Activated CD8-positive, alpha-beta memory T cell treated with anti-CD3 and anti-CD28 coated beads for 1 hour (primary cell): ENCODE data around the gene CPEB4.

ENCODE experiments used
- DNase-seq, 2 donors: peaks; one replicate each; pipeline ENCODE4 v3.0.0-alpha.2; 2020; ENCODE audit warnings: low read depth in 1 of 2; ENCODE audit errors: extremely low read depth in 1 of 2

Gene CPEB4

DNA sequence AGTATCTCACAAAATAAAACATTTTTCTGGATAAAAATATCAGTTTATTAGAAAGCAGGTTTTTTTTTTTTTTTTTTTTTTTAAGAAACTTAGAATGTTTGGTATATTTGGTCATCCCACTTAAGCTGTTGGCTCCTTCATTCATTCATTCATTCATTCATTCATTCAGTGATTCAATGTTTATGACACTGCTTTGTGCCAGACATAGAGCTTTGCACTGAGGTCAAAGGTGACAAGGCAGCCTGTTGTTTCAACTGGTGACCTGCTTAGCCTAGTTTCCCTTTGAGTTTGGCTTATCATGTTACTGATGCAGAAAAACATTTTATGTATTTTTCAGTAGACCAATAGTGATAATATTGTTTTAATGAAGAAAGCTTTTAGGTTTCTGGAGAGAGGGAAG lies 23.5 kb downstream of the CPEB4 start:
- DNase-seq: no peak

DNA sequence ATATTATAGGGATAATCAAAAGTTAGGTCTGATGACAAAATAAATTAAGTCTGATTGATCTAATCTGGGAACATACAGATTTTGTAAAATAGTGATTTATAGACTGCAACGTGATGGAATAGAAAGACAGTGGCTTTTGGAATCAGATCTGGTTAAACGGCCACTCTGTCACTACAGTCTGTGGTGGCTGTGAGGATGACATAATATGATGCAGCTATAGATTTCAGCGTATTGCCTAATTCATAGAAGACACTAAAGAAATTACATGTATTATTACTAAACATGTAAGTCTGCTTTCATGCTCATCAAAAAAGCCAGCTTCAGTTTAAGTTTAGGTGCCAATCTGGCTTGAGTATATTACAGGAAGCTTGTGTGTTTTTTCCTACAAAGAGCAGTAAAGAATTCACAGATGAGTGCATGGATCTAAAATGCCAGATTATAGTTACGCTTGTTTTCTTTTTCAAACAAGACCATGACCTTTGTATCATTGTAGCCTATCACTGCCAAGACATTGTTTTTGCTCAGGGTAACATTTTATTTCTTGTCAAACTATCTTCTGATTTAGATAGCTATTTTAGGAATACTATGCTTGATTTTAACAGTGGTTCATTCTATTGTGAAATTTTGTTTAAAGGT lies 25.7 kb downstream of the CPEB4 start:
- no peak for DNase-seq

DNA sequence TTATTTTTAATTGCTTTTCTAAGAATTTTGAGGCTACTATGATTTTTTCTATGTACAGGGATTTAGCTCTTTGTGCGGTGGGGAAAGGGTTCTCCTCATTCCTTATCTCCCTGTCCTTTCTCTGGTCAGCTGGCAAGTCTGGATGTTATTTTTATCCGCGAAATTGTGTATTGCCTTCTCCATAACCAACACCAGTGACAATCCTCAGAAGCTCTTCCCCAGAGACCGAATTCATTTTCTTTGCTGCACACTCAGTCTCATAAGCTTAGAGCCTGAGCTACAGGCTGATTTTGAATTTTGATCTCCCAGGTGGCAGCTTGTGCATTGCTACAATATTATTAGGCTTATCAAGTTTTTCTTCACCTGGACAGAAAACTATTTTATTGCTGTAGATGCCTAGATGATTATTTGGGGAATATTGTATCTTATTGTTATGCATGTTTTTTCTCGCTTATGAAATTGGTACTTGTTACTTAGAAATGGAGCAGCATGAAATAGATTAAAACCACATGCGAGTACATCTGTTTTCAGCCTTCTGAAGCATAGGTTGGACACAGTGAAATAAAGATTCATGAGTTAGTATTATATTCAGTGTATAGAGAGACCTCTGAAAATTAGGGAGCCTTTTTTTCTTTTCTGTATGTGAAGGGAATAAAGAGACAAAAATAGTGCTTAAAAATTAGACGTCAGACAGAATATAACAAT lies 27.3 kb downstream of the CPEB4 start:
- DNase-seq: no peak

DNA sequence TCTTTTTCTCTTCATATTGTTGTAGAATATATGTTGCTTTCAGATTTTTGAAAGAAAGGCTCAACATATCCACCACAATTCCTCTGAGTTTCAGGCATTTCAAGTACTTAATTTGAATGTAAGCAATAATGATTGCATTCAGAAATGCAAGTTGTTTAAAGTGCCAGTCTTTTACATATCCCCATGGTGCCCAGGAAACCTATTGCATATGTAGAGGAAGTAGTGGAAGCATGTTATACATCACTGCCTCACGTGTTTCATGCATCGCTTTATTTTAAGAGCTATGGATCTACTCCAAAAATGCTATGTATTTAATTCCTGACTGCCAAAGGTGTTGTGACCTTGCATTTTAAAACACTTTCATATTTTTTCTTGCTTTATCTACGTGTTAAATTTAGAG lies 28.1 kb downstream of the CPEB4 start:
- no peak for DNase-seq

DNA sequence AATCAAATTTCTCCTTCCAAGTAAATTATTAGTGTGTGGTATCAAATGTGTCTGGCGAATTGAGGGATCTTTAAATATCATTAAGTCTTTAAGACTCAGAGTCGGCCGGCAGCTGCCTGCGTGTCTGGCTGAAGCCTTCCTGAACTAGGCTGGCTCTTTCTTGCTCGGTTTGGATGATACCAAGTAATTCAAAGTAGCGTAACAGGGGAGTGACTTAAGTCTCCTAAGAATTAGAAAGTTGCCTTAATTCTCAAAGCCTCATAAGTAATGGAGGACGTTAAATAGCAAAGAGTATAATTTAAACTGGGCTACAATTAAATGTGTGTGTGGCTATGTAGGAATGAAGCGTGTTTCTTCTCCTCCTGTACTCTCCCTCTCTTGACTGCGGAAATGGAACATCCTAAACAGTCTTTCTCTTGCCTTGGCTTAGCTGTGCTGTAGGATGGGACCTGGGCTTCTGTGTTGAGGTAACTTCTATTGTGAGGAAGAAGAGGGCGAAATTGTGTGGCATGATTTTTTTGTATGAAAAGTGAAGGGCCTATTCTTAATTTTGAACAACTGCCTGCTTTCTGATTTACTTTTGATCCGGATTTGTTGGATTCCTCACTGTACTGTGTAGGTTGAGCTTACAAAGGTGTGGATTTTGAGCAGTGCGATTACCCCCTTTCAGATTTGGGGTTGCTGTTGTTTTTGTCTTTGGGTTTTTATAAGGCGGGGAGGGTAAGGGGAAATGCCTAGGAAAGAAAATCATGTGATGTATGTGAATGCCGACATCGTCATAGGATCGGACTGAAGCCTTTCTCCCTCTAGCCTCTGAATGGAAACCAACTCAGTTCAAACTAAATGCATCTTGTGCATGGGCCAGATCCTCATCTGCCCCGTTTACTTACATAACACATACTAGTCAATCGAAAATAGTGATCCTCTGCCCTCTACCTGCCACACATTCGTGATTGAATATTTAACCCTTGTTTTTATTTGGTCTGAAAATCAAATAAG lies 29.9 kb downstream of the CPEB4 start:
- DNase-seq: no peak

DNA sequence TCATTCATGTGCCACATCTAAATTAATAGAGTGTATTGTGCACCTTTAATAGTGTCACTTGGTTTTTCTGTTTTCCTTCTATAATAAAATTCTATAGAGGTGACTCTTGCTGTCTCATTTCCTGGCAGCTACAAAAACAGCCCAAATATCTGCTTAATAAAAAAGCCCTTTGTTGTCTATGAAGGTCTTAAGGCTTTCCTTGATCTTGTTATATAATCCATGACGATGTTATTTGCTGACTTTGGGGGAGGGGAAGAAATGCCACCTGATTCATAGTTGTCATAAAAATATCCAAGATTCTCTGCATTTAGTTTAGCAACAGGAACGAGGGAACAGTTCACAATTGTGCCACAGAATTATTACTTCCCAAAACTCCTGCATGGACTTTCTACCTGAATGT lies 31.3 kb downstream of the CPEB4 start:
- no peak for DNase-seq

DNA sequence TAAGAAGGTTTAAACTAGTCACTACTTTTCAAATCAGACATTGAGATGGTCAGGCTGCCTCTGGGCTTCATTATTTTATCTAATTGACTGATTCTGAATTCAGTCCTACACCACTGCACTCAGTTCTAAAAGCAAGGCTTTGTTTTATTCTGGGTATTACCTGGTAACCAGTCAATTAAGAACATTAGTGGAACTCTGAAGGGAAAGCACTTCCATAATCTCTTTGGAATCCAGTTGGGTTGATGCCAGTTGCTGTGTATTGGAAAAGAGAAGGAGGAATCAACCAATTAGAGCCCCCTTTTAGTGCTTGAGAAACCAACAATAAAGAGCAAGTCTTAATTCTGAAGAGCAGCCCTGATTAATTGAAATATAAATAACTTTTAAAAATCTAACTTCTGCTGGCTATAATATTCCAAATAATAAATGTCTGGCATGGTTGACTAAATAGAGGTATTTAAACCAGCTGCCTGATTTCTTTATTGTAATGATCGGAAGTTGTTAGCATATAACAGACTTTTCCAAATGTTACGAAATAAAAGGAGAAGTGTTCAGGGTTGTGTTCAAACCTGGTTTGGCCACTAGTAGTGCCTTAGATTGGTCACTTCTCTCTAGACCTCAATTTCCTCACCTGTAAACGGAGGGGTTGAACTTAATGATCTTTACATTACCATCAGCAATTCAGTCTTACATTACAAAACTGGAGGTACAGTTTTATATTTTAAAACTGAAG lies 32.0 kb downstream of the CPEB4 start:
- DNase-seq: no peak

DNA sequence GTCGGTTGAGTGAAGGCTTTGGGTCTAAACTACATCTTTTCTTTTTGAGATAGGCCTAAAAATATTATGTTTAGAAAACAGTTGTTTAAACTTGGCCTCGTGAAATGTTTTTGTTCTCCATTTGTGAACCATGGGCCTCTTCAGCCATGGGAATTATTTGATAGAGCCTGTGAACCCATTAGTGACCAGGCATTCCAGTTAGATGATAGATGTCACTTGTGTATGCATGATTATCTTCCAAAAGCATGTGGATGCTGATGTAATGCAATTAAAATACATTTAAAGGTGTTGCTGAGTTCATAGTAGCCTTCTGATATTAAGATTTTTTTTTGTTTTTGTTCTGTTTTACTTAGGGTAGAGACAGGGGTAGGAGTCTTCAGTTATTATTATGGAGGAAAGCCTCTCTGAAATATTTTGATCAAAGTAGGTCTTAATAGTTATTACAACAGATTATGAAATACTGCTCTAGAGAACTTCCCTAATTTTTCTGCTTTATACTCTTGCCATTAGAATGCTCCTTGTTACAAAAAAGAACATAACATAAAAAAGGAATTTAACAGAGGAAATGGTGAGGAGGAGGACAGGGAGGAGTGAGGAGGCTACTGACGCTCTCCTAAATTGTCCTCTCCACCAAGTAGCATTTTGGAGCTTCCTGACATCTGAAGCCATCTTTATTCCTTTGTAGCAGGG lies 32.9 kb downstream of the CPEB4 start:
- DNase-seq: no peak

DNA sequence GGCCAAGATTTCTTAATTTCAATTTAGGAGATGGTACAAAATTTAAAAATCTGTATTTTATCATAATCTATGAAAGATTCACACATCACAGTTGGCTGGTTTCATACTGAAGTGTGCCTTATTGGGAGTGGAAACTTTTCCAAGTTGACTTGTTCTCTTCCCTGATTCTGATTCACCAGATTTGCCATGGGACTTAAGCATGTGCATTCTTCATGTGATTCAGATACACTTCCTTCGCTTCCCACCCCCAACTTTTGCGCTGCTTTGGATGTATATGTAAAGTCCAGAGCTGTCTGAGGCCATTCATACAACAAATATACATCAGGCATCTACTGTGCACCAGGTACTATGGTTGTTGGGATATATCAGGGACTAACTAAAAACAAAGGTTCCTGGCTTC lies 34.4 kb downstream of the CPEB4 start:
- DNase-seq: no peak

DNA sequence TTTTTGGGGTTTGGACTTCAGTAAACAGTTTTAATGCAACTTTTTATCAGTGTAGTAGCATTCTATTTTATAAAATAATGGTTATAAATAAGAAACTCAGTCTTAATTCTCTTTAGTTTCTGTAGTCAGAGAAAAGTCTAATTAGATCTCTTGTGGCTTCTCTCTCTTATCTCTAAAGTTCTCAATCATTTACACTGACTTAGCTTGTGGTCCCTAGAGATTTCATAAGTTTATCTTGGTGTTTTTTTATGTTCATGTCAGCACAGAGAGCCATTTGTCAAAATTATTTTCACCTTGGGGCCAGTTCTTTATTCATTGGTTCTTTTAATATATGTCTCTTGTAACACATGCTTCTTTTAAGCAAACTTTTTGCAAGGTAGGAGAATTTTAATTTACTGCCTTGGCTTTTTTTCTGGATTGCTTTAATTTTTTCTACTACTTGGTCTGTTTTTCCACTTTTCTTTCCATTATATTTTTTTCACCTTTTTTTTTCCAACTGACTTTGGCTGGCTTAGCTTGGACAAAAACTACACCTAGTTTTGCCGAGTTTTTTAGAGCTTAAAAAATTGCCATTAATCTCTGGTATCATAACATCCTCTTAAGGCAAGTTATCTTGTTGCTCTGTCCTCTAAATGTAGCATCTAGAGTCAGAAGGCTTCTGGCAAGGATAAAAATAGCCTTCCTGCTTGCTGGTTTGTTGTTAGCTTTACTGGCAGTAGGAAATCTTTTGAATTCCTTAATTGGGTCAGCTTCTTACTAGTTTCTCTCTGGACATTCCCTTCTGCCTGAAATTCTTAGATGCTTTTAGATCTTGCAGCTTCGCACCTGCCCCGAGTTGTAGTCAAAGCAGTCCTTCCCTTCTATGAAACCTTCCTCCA lies 35.3 kb downstream of the CPEB4 start:
- no peak for DNase-seq

DNA sequence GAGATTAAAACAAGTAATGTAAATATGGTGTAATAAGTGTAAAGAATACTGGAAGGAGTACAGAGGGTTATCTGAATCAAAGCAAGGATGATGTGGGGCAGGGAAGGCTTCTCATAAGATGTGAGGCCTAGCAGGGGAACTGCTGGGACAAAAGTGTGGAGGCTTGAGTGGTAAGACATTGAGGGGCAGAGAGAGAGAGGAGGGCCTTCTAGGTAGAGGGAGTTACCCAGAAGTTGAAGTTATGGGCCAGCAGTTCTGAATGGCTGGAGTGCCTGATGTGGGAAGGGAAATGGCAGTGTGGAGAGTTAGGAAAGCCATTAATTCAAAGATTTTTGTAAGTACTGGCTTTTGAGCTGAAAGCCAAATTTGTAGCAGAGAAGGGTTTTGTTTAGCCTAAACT lies 36.8 kb downstream of the CPEB4 start:
- no peak for DNase-seq

DNA sequence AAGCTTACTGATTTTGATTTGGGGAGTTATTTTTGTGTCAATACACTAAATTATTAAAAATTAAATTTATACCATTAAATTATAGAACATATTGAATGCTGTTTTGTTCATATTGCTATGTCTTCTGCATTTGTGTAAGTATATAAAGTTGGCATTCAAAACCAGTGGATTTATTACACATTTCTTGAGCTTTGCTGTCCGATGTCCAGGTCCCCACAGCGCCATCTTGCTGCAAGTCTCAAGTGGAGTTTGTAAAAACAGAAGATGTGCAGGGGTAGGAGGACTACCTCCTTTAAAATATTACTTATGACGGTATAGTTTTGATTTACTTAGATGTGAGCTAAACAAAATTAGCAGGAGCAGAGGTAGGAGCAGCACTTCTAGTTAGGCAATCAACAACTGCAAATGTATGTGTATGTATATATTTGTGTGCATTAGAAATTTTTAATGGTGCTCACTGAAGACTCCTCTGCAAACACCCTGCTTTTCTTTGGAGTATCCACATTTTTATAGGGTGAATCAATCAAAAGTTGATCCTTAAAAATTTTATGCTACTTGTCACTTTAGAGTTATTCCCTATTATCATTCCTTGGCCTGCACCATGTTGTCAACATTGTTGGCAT lies 37.4 kb downstream of the CPEB4 start:
- peak in 1 of 2 donors; percentile 19 for DNase-seq

DNA sequence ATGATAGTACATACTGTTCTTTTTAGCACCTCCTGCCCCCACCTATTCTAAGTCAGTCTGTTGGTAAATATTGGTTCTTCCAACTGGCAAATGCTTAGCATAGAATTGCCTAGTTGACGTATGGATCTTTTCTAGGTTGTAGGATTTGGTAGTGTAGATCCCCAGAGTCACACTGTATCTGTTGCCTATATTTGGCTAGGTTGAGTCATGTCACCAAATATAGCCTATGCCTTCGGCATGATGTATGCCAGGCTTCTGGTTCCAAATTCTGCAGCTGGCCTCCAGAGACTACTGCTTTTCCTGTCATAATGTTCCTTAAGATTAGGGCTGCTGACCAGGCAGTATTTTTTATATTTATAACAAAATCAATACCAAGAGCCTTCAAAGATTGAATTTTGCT lies 38.2 kb downstream of the CPEB4 start:
- no peak for DNase-seq

DNA sequence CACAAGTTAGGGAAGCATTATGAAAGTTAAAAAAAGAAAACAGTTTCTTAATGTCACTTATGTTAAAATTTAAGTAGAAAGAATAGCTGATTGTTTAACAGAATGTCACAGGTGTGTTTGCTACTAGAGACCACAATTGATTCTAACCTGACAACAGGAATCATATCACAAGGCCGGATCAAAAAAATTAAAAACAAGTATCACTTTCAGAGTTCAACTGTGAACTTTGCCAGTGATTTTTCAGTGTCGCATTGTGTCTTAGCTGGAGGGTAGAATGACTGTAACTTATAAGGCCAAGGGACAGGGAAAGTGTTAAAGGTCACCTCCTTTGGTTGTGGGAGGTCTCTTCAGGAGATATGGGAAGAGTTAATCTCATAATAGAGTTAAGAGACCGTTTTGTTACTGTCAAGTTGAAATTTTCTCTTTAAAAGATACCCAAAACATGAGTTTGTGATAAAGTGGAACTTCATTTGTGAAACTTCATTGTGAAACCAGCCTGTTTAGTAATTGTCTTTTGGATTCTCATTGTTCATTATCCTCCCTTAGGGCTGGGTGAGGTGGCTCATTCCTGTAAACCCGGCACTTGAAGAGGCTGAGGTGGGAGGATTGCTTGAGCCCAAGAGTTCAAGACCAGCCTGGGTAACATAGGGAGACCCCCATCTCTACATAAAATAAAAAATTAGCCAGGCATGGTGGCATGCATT lies 40.9 kb downstream of the CPEB4 start:
- no peak for DNase-seq

DNA sequence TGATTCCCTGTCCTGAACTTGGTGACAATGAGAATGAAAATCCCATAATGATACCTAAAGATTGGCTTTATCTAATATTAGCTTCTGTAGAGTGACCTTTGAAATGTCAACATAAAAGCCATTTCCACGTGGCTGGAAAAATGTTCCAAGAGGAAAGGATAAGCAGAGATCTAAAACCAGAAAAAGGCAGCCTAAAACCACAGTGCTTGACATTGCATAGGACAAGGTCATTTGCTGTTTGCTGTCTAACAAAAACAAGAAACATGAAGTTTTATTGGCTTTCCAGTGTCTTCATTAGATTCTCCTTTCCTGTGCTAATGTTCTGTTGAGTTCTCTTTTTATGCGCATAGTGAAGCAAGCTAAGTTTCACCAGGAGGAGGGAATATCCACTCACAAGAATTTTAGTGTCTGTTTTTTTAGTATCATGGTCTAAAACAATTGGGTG lies 44.6 kb downstream of the CPEB4 start:
- no peak for DNase-seq

DNA sequence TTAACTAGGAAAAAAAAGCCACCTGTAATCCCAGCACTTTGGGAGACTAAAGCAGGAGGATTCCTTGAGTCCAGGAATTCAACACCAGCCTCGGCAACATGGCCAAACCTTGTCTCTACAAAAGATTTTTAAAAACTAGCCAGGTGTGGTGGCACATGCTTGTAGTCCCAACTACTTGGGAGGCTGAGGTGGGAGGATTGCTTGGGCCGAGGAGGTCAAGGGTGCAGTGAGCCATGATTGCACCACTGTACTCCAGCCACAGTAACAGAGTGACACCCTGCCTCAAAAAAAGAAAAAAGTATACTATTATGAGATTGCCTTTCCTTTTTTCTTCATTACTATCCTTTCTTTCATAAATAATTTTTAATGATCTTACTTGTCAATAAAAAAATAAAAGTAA lies 45.8 kb downstream of the CPEB4 start:
- no peak for DNase-seq

DNA sequence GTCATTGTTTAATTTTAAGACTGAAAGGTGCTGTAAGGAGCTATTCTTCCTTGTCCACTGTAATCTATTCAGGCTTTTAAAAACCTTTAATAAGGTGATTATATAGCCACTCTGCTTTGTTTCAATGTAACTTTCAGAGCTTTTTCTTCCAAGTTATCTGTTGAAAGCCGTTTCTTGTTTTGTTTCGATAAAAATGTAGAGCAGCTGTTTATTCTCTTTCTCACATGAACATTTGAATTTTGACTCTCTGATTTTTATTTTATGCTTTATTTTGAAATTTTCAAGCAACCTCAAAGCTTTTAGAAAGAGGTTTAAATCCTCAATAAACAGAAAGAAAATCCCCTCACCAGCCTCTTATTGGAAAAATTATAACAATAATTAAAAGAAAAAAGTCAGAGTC lies 47.2 kb downstream of the CPEB4 start:
- no peak for DNase-seq

DNA sequence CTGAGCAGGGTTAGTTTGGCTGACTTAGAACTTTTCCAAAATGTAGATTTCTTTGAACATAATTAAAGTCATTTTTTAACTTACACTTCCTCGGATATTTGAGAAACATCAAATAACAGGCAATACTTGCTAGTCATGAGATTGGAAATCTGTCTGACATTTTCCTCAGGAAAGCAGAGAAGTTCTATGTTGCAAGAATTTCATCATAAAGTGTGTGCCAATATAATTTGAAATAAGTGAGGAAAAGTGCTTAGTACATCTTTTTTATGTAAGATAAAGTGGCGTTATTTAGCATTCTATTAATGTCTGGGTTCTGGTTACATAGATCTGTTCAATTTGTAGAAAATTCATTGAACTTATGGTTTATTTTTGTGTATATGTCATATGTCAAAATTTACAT lies 52.1 kb downstream of the CPEB4 start:
- no peak for DNase-seq
